Ascending aorta (tissue), 2 donors: ENCODE data around the gene HPD. TPM values are rescaled to one million over a fixed set of nuclear protein-coding genes. Genes with fewer than 3 reads are reported as not detected.

Experiments used
- DNase-seq, 2 donors: peaks; one replicate each; pipeline ENCODE4 v3.0.0-alpha.2; 2019; ENCODE audit warnings: low spot score in 2 of 2
- H3K27ac ChIP-seq, 2 donors: fragments of 200-600 bp; sonication (generic); one replicate each; pipeline ENCODE4 v1.5.1; 2016 to 2017; ENCODE audit warnings: mild to moderate bottlenecking in 1 of 2
- H3K27me3 ChIP-seq: fragments of 200-600 bp; sonication (generic); one replicate; pipeline ENCODE4 v1.5.1; 2017
- H3K36me3 ChIP-seq, 2 donors: fragments of 200-600 bp; sonication (generic); one replicate each; pipeline ENCODE4 v1.5.1; 2016
- H3K4me1 ChIP-seq, 2 donors: fragments of 200-600 bp; sonication (generic); one replicate each; pipeline ENCODE4 v1.5.1; 2016 to 2017; ENCODE audit warnings: mild to moderate bottlenecking in 1 of 2
- H3K4me3 ChIP-seq, 2 donors: fragments of 200-600 bp; sonication (generic); one replicate each; pipeline ENCODE4 v1.5.1; 2016 to 2017; ENCODE audit warnings: mild to moderate bottlenecking in 1 of 2
- H3K9me3 ChIP-seq, 2 donors: fragments of 200-600 bp; sonication (generic); one replicate each; pipeline ENCODE4 v1.5.1; 2016
- CTCF ChIP-seq, 3 experiments: fragments of 200-600 bp in 2 of 3; fragments of 450-650 bp in 1 of 3; sonication (generic) in 2 of 3; IDR thresholded peaks; one replicate each; pipeline ENCODE4 v1.5.1; 2016 to 2019; ENCODE audit warnings: antibody characterized with exemption in 3 of 3, mild to moderate bottlenecking in 1 of 3, moderate library complexity in 1 of 3
- intact Hi-C: fragments of 100-400 bp; cut with DNase I; formaldehyde crosslinking; loops from one replicate; pipeline ENCODE4 v1.15.1; 2023
- total RNA-seq: library from RNA; depleted of rRNA; stranded (reverse); fragments of >200 nt; gene quantifications from one replicate; pipeline ENCODE4 v1.1.0, GENCODE V29; 2016

The HPD gene
- total RNA-seq, 1 donor from 2014 or later = 0.96 TPM

GRCh38 chr12:121826318-121827150 lies 32.1 kb downstream of the HPD start:
- no peaks in the 10 kb centered on the region for H3K27me3 ChIP-seq
- H3K4me1 ChIP-seq = no peaks in the 10 kb centered on the region
- H3K27ac ChIP-seq = no peak overlapping the region
- peaks cover 81 to 90% of the 10 kb centered on the region in 2 donors for H3K36me3 ChIP-seq
- H3K4me3 ChIP-seq = no peak overlapping the region
- no peak for TF ChIP-seq CTCF (IDR thresholded peaks at IDR 0.05)
- no peak for DNase-seq
- H3K9me3 ChIP-seq = no peaks in the 10 kb centered on the region
- intact Hi-C loops = no loop called here

DNA sequence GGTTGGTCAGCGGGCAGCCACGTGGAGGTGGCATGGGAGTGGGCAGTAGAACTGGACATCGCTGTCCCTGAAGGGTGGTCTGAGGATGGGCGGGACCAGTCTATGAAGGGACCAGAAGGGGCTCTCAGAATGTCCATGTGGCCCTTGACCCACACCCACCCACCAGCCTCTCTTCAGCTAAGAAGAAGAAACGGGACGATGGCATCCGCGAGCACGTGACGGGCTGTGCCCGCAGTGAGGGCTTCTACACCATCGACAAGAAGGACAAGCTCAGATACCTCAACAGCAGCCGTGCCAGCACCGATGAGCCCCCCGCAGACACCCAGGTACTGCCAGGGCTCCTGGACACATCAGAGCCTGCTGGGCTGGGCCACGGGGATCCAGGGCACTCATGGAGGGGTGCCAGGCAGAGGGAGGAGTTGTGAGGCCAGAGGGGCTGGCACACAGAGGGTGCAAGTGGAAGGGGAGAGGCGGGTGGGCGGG lies 33.6 kb downstream of the HPD start:
- no peak for DNase-seq
- TF ChIP-seq CTCF (IDR thresholded peaks at IDR 0.05) = no peak
- no peak overlapping the region for H3K4me3 ChIP-seq
- H3K9me3 ChIP-seq = no peaks in the 10 kb centered on the region
- H3K27ac ChIP-seq = no peak overlapping the region
- peaks cover 78 to 92% of the 10 kb centered on the region in 2 donors for H3K36me3 ChIP-seq
- intact Hi-C loops = no loop called here
- no peaks in the 10 kb centered on the region for H3K4me1 ChIP-seq
- H3K27me3 ChIP-seq = no peaks in the 10 kb centered on the region

GRCh38 chr12:121823727-121824115 lies 34.9 kb downstream of the HPD start:
- H3K27me3 ChIP-seq = no peaks in the 10 kb centered on the region
- H3K27ac ChIP-seq = no peak overlapping the region
- DNase-seq = no peak
- H3K36me3 ChIP-seq = peaks cover 80 to 94% of the 10 kb centered on the region in 2 donors
- H3K9me3 ChIP-seq = no peaks in the 10 kb centered on the region
- no peak for TF ChIP-seq CTCF (IDR thresholded peaks at IDR 0.05)
- no peaks in the 10 kb centered on the region for H3K4me1 ChIP-seq
- no peak overlapping the region for H3K4me3 ChIP-seq
- intact Hi-C loops = no loop called here

- peaks cover 80 to 94% of the 10 kb centered on the region in 2 donors for H3K36me3 ChIP-seq
- no peak for DNase-seq
- H3K9me3 ChIP-seq = no peaks in the 10 kb centered on the region
- no peak for TF ChIP-seq CTCF (IDR thresholded peaks at IDR 0.05)
- H3K4me3 ChIP-seq = no peak overlapping the region
- no peaks in the 10 kb centered on the region for H3K27me3 ChIP-seq
- H3K27ac ChIP-seq = no peak overlapping the region
- no peaks in the 10 kb centered on the region for H3K4me1 ChIP-seq
- intact Hi-C loops = no loop called here
Measured at GRCh38 chr12:121823101-121823726, 35.4 kb downstream of the HPD start.

DNA sequence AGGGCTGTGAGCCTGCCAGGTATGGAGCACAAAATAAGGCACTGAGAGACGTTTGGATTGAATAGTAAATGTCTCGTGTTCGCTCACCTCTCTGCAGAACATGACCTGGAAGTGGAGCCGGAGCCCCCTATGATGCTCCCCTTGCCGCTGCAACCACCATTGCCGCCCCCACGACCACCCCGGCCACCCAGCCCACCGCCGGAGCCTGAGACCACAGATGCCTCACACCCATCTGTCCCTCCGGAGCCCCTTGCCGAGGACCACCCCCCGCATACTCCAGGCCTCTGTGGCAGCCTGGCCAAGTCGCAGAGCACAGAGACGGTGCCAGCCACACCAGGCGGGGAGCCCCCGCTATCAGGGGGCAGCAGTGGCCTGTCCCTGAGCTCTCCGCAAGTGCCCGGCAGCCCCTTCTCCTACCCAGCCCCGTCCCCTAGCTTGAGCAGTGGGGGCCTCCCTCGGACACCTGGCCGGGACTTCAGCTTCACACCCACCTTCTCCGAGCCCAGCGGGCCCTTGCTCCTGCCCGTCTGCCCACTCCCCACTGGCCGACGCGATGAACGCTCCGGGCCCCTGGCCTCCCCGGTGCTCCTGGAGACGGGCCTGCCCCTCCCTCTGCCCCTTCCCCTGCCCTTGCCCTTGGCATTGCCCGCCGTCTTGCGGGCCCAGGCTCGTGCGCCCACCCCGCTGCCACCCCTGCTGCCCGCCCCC lies 36.1 kb downstream of the HPD start:
- Histone ChIP-seq H3K4me1 (no peaks in the 10 kb centered on the region), H3K4me3 (no peak overlapping the region), H3K27me3 (no peaks in the 10 kb centered on the region), H3K36me3 (peaks cover 80 to 94% of the 10 kb centered on the region in 2 donors), H3K9me3 (no peaks in the 10 kb centered on the region), H3K27ac (no peak overlapping the region)
- intact Hi-C loops = no loop called here
- TF ChIP-seq CTCF (IDR thresholded peaks at IDR 0.05) = no peak
- DNase-seq = no peak
